Breast epithelium (tissue), 3 donors: ENCODE data around the gene AHI1.

Source experiments
- POLR2AphosphoS5 ChIP-seq, 3 donors: sonication (generic); formaldehyde crosslinking; IDR thresholded peaks; one replicate each; pipeline ENCODE4 v1.6.1; 2017; ENCODE audit warnings: antibody characterized with exemption in 3 of 3
- TF ChIP-seq, protein P1 (sequence below), 3 donors: fragments of 450-650 bp; IDR thresholded peaks; one replicate each; pipeline ENCODE4 v1.5.1; 2016 to 2017; ENCODE audit warnings: antibody characterized with exemption in 3 of 3, mild to moderate bottlenecking in 3 of 3, moderate library complexity in 3 of 3

GRCh38 chr6:135260612-135261011, 236.9 kb downstream of the AHI1 start:
- TF ChIP-seq, protein P1, sequence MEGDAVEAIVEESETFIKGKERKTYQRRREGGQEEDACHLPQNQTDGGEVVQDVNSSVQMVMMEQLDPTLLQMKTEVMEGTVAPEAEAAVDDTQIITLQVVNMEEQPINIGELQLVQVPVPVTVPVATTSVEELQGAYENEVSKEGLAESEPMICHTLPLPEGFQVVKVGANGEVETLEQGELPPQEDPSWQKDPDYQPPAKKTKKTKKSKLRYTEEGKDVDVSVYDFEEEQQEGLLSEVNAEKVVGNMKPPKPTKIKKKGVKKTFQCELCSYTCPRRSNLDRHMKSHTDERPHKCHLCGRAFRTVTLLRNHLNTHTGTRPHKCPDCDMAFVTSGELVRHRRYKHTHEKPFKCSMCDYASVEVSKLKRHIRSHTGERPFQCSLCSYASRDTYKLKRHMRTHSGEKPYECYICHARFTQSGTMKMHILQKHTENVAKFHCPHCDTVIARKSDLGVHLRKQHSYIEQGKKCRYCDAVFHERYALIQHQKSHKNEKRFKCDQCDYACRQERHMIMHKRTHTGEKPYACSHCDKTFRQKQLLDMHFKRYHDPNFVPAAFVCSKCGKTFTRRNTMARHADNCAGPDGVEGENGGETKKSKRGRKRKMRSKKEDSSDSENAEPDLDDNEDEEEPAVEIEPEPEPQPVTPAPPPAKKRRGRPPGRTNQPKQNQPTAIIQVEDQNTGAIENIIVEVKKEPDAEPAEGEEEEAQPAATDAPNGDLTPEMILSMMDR (IDR thresholded peaks at IDR 0.05): no peak
- TF ChIP-seq POLR2AphosphoS5 (IDR thresholded peaks at IDR 0.05): no peak
